ENCODE results near the gene TBC1D1. TPM values are rescaled to one million over a fixed set of nuclear protein-coding genes. Genes with fewer than 3 reads are reported as not detected.

Gene TBC1D1
- total RNA-seq, 1 donor: 101 TPM

GRCh38 chr4:38024206-38024509 lies 133.3 kb downstream of the TBC1D1 start:
- no peak for TF ChIP-seq CTCF (IDR thresholded peaks at IDR 0.05; ENCODE audit: insufficient read depth, low read depth, low read length)
- peak overlapping the region; percentile 35 for H3K4me3 ChIP-seq (ENCODE audit: low read depth, low read length)
- peak; percentile 79 for DNase-seq (ENCODE audit: low read depth)

- H3K4me3 ChIP-seq (ENCODE audit: low read depth, low read length): no peak overlapping the region
- TF ChIP-seq CTCF (IDR thresholded peaks at IDR 0.05; ENCODE audit: insufficient read depth, low read depth, low read length): no peak
- DNase-seq (ENCODE audit: low read depth): no peak
Measured at GRCh38 chr4:38025665-38026064, 134.8 kb downstream of the TBC1D1 start.

GRCh38 chr4:38026158-38026740 lies 135.4 kb downstream of the TBC1D1 start:
- H3K4me3 ChIP-seq (ENCODE audit: low read depth, low read length): no peak overlapping the region
- no peak for DNase-seq (ENCODE audit: low read depth)
- no peak for TF ChIP-seq CTCF (IDR thresholded peaks at IDR 0.05; ENCODE audit: insufficient read depth, low read depth, low read length)

- H3K4me3 ChIP-seq (ENCODE audit: low read depth, low read length): no peak overlapping the region
- no peak for DNase-seq (ENCODE audit: low read depth)
- TF ChIP-seq CTCF (IDR thresholded peaks at IDR 0.05; ENCODE audit: insufficient read depth, low read depth, low read length): no peak
Measured at GRCh38 chr4:38030023-38030422, 139.1 kb downstream of the TBC1D1 start.

GRCh38 chr4:38034986-38035882 lies 144.3 kb downstream of the TBC1D1 start:
- TF ChIP-seq CTCF (IDR thresholded peaks at IDR 0.05; ENCODE audit: insufficient read depth, low read depth, low read length): peak; percentile 67
- no peak overlapping the region for H3K4me3 ChIP-seq (ENCODE audit: low read depth, low read length)
- DNase-seq (ENCODE audit: low read depth): peak; percentile 75

- no peak overlapping the region for H3K4me3 ChIP-seq (ENCODE audit: low read depth, low read length)
- TF ChIP-seq CTCF (IDR thresholded peaks at IDR 0.05; ENCODE audit: insufficient read depth, low read depth, low read length): no peak
- no peak for DNase-seq (ENCODE audit: low read depth)
Measured at GRCh38 chr4:38036548-38036947, 145.7 kb downstream of the TBC1D1 start.
